ENCODE measurements around the gene RNF17.

- TF ChIP-seq, protein P1, sequence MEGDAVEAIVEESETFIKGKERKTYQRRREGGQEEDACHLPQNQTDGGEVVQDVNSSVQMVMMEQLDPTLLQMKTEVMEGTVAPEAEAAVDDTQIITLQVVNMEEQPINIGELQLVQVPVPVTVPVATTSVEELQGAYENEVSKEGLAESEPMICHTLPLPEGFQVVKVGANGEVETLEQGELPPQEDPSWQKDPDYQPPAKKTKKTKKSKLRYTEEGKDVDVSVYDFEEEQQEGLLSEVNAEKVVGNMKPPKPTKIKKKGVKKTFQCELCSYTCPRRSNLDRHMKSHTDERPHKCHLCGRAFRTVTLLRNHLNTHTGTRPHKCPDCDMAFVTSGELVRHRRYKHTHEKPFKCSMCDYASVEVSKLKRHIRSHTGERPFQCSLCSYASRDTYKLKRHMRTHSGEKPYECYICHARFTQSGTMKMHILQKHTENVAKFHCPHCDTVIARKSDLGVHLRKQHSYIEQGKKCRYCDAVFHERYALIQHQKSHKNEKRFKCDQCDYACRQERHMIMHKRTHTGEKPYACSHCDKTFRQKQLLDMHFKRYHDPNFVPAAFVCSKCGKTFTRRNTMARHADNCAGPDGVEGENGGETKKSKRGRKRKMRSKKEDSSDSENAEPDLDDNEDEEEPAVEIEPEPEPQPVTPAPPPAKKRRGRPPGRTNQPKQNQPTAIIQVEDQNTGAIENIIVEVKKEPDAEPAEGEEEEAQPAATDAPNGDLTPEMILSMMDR (IDR thresholded peaks at IDR 0.05; ENCODE audit: borderline replicate concordance, extremely low read depth, low read length, poor library complexity, severe bottlenecking), result no peak
- TF ChIP-seq EZH2 (IDR thresholded peaks at IDR 0.05; ENCODE audit: borderline replicate concordance, low read depth, low read length, severe bottlenecking), result no peak
Measured at GRCh38 chr13:24861617-24862362, 97.8 kb downstream of the RNF17 start.

Data from DND-41 (cell line).